Smooth muscle cell (in vitro differentiated cells): ENCODE data around the gene RGS7. TPM values are rescaled to one million over a fixed set of nuclear protein-coding genes. Genes with fewer than 3 reads are reported as not detected.

Source experiments
- DNase-seq: peaks from one replicate; lab custom pipeline; 2025; ENCODE audit not compliant: unreplicated experiment; lab: John Stamatoyannopoulos, UW
- H2AFZ ChIP-seq: fragments of 200-600 bp; sonication (generic); 2 replicates; pipeline ENCODE4 v1.6.0; 2016; ENCODE audit warnings: antibody characterized with exemption, low read depth, mild to moderate bottlenecking
- H3F3A ChIP-seq: fragments of 200-600 bp; sonication (generic); 2 replicates; pipeline ENCODE4 v1.6.0; 2017; ENCODE audit warnings: antibody characterized with exemption, low read depth
- H3K27ac ChIP-seq: fragments of 200-600 bp; sonication (generic); 2 replicates; pipeline ENCODE4 v1.5.1; 2016; ENCODE audit warnings: low read depth, mild to moderate bottlenecking
- H3K27me3 ChIP-seq: fragments of 200-600 bp; sonication (generic); 2 replicates; pipeline ENCODE4 v1.6.1; 2016; ENCODE audit warnings: low read depth, mild to moderate bottlenecking
- H3K36me3 ChIP-seq: fragments of 200-600 bp; sonication (generic); 2 replicates; pipeline ENCODE4 v1.5.1; 2016; ENCODE audit warnings: low read depth
- H3K4me1 ChIP-seq: fragments of 200-600 bp; sonication (generic); 2 replicates; pipeline ENCODE4 v1.5.1; 2016; ENCODE audit warnings: low read depth
- H3K4me2 ChIP-seq: fragments of 200-600 bp; sonication (generic); 2 replicates; pipeline ENCODE4 v1.6.0; 2016; ENCODE audit warnings: mild to moderate bottlenecking
- H3K4me3 ChIP-seq: fragments of 200-600 bp; sonication (generic); 2 replicates; pipeline ENCODE4 v1.5.1; 2016; ENCODE audit warnings: mild to moderate bottlenecking
- H3K79me2 ChIP-seq: fragments of 200-600 bp; sonication (generic); 2 replicates; pipeline ENCODE4 v1.6.0; 2016; ENCODE audit warnings: low read depth, mild to moderate bottlenecking
- H3K9ac ChIP-seq: fragments of 200-600 bp; sonication (generic); 2 replicates; pipeline ENCODE4 v1.6.0; 2016; ENCODE audit warnings: low read depth
- H3K9me3 ChIP-seq: fragments of 200-600 bp; sonication (generic); replicated peaks from 2 replicates; pipeline ENCODE4 v1.5.1; 2016; ENCODE audit warnings: low read depth
- H4K20me1 ChIP-seq: fragments of 200-600 bp; sonication (generic); 2 replicates; pipeline ENCODE4 v1.6.0; 2016; ENCODE audit warnings: low read depth
- WGBS: methylation state at CpG from one replicate; pipeline ENCODE4 v1.1.7; 2016; ENCODE audit warnings: low lambda C conversion rate; 5-methylcytosine and 5-hydroxymethylcytosine counted together
- polyA plus RNA-seq: library from polyadenylated mRNA; unstranded; fragments of >200 nt; fragmentation: Nextera tagmentation; extraction: Ambion mirVana; gene quantifications from 2 replicates; pipeline ENCODE4 v1.2.1, GENCODE V29; 2016
- total RNA-seq: library from RNA; depleted of rRNA; stranded (reverse); fragments of >200 nt; gene quantifications from 2 replicates; pipeline ENCODE4 v1.2.3, GENCODE V29; 2014
- TF ChIP-seq, protein P1 (sequence below): fragments of 200-600 bp; sonication (generic); IDR thresholded peaks from 2 replicates; pipeline ENCODE4 v1.5.1; 2017; ENCODE audit warnings: borderline replicate concordance, mild to moderate bottlenecking, antibody characterized with exemption; ENCODE audit not compliant: insufficient read depth, poor library complexity, severe bottlenecking

The RGS7 gene
- total and polyA plus RNA-seq, 2 experiments from 2014 or later = 0.16 TPM; not detected in 1

DNA sequence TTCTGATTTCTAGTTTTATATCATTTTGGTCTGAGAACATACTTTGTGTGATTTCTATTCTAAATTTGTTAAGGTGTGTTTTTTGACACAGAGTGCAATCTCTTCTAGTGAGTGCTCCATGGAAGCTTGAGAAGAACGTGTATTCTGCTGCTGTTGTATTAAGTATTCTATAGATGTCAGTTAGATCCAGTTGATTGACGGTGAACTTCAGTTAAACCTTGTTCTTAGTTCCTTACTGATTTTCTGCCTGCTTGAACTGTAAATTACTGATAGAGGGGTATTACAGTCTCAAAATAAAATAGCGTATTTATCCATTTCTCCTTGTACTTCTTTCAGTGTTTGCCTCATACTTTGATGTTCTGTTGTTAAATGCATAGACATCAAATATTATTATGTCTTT lies 497.0 kb downstream of the RGS7 start:
- Histone ChIP-seq H3K79me2 (no peaks in the 10 kb centered on the region), H3K4me3 (no peak overlapping the region), H3K27ac (no peak overlapping the region), H2AFZ (no peak overlapping the region), H4K20me1 (no peaks in the 10 kb centered on the region), H3K4me1 (no peaks in the 10 kb centered on the region), H3K36me3 (no peaks in the 10 kb centered on the region), H3K4me2 (no peak overlapping the region), H3K9ac (no peak overlapping the region), H3K9me3 (no peaks in the 10 kb centered on the region), H3F3A (no peaks in the 10 kb centered on the region), H3K27me3 (no peaks in the 10 kb centered on the region)
- WGBS = 89% methylated on average over 3 of the region's 3 CpGs
- DNase-seq = no peak
- TF ChIP-seq, protein P1, sequence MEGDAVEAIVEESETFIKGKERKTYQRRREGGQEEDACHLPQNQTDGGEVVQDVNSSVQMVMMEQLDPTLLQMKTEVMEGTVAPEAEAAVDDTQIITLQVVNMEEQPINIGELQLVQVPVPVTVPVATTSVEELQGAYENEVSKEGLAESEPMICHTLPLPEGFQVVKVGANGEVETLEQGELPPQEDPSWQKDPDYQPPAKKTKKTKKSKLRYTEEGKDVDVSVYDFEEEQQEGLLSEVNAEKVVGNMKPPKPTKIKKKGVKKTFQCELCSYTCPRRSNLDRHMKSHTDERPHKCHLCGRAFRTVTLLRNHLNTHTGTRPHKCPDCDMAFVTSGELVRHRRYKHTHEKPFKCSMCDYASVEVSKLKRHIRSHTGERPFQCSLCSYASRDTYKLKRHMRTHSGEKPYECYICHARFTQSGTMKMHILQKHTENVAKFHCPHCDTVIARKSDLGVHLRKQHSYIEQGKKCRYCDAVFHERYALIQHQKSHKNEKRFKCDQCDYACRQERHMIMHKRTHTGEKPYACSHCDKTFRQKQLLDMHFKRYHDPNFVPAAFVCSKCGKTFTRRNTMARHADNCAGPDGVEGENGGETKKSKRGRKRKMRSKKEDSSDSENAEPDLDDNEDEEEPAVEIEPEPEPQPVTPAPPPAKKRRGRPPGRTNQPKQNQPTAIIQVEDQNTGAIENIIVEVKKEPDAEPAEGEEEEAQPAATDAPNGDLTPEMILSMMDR = no peak

DNA sequence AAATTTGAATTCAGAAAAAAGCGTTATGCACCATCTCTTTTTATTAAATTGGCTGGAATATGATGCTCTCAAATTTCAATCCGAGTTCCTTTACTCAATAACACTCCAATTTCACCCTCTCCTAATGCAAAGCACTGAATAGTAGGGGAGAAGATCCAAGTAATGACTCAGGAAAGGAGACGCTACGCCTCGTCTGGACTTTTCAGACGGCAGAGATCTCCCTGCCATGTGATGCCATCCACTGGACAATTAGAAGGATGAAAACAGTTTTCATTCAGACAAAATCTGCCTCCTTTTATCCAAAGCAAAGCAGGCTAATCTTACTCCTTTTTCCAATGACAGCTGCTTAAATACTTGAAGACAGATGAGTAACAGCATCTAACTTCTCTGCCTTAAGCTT lies 502.6 kb downstream of the RGS7 start:
- 58% methylated on average over 6 of the region's 6 CpGs for WGBS

DNA sequence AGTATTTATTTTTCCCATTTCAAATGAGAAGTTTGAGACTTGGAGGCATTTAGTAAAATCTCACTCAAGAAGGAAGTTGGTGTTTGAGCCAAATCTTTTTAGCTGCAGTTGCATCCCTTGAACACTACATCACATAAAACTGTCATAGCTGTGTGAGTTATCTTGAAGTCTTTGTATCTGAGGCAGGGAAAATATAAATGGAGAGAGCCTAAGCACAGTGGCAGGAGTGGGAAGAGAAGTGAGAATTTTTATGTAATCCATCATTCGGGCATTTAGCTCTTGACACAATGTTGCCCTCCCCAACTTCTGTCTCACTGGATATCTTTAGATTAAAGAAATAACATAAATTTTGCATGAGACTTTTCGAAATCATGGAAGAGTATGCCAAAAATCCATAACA lies 509.7 kb downstream of the RGS7 start:
- TF ChIP-seq, protein P1 = no peak
- Histone ChIP-seq H3K9me3 (no peaks in the 10 kb centered on the region), H3K27ac (no peak overlapping the region), H3K4me1 (no peaks in the 10 kb centered on the region), H3K9ac (no peak overlapping the region), H3K79me2 (no peaks in the 10 kb centered on the region), H2AFZ (no peak overlapping the region), H3K4me3 (no peak overlapping the region), H3K36me3 (no peaks in the 10 kb centered on the region), H4K20me1 (no peaks in the 10 kb centered on the region), H3K4me2 (no peak overlapping the region), H3F3A (no peaks in the 10 kb centered on the region), H3K27me3 (no peaks in the 10 kb centered on the region)
- no peak for DNase-seq
- 86% methylated on average over 2 of the region's 2 CpGs for WGBS

More for the DNA sequence above, 502.6 kb downstream of the RGS7 start:
- TF ChIP-seq, protein P1 = no peak
- Histone ChIP-seq H3K79me2 (no peaks in the 10 kb centered on the region), H2AFZ (no peak overlapping the region), H3K27ac (no peak overlapping the region), H3K36me3 (no peaks in the 10 kb centered on the region), H3K9me3 (no peaks in the 10 kb centered on the region), H3K27me3 (no peaks in the 10 kb centered on the region), H3K4me2 (no peak overlapping the region), H3K4me3 (no peak overlapping the region), H3F3A (no peaks in the 10 kb centered on the region), H3K4me1 (no peaks in the 10 kb centered on the region), H3K9ac (no peak overlapping the region), H4K20me1 (no peaks in the 10 kb centered on the region)
- no peak for DNase-seq

DNA sequence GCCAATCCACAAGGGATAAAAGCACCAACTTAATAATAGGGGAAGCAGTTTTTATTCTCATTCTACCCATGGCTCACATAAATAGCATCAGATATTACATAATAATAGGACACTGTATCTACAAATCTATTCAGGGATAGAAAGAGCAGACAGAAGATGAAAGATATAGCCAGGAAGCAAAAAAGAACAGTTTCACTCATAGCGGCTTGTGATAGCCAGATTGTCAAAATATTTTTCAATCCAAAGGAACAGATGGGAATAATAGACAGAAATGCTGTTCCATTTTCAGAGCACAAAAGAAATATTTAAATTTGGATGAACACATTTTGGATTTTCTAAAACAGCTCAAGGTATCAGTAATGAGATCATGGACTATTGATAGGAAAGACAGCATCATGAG lies 512.5 kb downstream of the RGS7 start:
- DNase-seq = no peak
- H3K36me3 ChIP-seq = no peaks in the 10 kb centered on the region
- H3K4me1 ChIP-seq = no peaks in the 10 kb centered on the region
- no peak overlapping the region for H3K9ac ChIP-seq
- 100% methylated on average over 1 of the region's 1 CpG for WGBS
- no peak overlapping the region for H3K27ac ChIP-seq
- no peak overlapping the region for H3K4me2 ChIP-seq
- H2AFZ ChIP-seq = no peak overlapping the region
- no peaks in the 10 kb centered on the region for H3K79me2 ChIP-seq
- no peaks in the 10 kb centered on the region for H4K20me1 ChIP-seq
- H3K9me3 ChIP-seq = no peaks in the 10 kb centered on the region
- TF ChIP-seq, protein P1 = no peak
- H3K4me3 ChIP-seq = no peak overlapping the region
- no peaks in the 10 kb centered on the region for H3K27me3 ChIP-seq
- H3F3A ChIP-seq = no peaks in the 10 kb centered on the region
